Measurements from ENCODE around the gene GNAZ. TPM values are rescaled to one million over a fixed set of nuclear protein-coding genes. Genes with fewer than 3 reads are reported as not detected.

GNAZ gene
- total and polyA plus RNA-seq, 8 donors: 1.7 to 4.7 (median 3.9) TPM

DNA sequence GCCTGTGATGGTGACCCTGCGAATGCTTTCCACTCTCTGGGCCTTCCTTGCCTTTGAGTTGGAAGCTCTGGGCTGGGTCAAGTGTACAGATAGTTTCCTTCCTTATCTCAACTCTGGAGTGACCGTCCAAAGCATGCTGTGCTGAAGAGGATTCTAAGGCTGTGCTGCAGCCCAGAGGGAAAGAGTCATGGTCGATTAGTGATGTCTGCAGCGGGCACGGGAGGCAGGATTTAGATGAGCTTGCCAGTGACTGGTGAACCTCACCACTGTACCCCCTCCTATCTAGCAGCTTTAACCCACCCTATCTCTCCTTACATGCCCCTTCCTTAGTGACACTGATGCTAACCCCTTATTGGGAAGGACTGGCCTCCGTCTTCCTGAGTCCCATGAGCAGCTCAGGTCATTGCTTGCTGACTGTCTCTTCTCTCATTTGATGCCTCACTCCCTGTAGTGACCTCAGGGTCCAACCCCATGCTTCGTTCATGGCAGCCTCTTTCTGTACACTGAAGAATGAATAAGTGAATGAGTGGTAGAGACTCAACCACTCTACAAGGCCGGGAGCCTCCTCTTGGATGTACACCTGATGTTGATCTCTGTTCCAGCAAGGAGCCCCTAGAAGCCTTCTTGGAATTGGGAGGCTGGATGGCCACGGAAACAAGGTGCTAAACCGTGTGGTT is 6.7 kb downstream of the GNAZ start:
- intact Hi-C loops (cut with DNase I): no loop called here

DNA sequence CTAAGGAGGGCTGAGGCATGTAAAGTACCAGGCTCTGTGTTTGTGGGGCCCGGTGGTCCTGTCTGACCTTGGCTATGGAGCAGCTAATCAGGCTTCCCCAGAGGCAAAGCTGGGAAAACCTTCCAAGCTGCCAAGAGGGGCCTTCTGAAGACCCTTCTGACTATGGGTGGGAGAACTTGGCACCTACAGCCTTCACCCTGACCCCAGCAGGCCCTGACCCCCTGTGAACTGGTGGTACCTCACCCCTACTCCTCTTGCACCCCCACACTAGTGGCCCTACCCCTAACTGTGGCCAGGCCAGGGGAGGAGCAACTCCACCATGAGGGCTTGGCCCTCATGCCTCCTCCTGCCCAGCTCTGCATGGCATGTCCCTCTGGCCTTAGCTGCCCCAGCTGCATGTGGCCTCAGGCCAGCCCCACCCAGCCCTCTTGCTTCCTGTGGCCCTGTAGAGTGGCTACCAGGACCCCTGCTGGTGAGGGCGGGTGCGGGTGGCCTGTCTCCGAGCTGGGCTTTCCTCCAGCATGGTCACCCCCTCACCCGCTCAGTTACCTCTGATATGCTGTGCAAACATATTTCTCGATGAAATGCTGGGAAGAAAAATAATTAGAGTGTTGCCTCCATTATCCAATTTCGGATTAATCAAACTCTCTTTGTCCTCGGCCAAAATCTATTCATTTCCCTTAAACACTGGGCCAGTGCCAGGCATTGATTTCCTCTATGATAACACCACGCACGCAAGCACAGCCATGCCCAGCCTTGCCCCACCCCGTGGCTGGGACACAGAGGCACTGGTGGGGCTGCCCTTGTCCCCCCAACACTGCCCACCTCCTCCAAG is 7.5 kb downstream of the GNAZ start:
- no peaks in the 10 kb centered on the region for H3K9me3 ChIP-seq
- no peak overlapping the region for H3K27ac ChIP-seq
- intact Hi-C loops (cut with DNase I): no loop called here
- H3K4me1 ChIP-seq: no peaks in the 10 kb centered on the region
- no peaks in the 10 kb centered on the region for H3K36me3 ChIP-seq
- H3K27me3 ChIP-seq: peaks cover 0 to 5% of the 10 kb centered on the region in 2 donors
- ATAC-seq: no peak
- TF ChIP-seq, protein P1, sequence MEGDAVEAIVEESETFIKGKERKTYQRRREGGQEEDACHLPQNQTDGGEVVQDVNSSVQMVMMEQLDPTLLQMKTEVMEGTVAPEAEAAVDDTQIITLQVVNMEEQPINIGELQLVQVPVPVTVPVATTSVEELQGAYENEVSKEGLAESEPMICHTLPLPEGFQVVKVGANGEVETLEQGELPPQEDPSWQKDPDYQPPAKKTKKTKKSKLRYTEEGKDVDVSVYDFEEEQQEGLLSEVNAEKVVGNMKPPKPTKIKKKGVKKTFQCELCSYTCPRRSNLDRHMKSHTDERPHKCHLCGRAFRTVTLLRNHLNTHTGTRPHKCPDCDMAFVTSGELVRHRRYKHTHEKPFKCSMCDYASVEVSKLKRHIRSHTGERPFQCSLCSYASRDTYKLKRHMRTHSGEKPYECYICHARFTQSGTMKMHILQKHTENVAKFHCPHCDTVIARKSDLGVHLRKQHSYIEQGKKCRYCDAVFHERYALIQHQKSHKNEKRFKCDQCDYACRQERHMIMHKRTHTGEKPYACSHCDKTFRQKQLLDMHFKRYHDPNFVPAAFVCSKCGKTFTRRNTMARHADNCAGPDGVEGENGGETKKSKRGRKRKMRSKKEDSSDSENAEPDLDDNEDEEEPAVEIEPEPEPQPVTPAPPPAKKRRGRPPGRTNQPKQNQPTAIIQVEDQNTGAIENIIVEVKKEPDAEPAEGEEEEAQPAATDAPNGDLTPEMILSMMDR (IDR thresholded peaks at IDR 0.05): no peak
- no peak for DNase-seq
- no peak overlapping the region for H3K4me3 ChIP-seq

More for the DNA sequence above, 6.7 kb downstream of the GNAZ start:
- Histone ChIP-seq H3K36me3 (no peaks in the 10 kb centered on the region), H3K4me1 (no peaks in the 10 kb centered on the region), H3K4me3 (no peak overlapping the region), H3K9me3 (no peaks in the 10 kb centered on the region), H3K27ac (no peak overlapping the region), H3K27me3 (peaks cover 0 to 13% of the 10 kb centered on the region in 2 donors)
- DNase-seq: no peak
- no peak for ATAC-seq
- TF ChIP-seq, protein P1 (IDR thresholded peaks at IDR 0.05): no peak

DNA sequence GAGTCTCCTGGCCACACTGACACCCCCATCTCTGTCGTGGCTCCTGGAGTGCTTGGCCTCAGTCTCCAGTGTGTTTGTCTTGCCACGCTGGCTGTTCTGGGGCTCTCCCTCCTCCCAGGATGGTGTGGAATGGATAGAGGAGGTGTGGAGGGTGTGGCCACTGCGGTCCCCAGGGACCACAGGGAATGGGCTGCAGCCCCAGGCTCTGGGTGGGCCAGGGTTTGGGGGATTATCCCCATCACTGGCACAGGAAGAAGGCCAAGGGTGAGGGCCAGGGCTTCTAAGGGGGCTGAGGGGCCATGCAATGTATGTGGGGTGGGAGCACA is 8.1 kb downstream of the GNAZ start:
- TF ChIP-seq, protein P1 (IDR thresholded peaks at IDR 0.05): no peak
- no peak for ATAC-seq
- intact Hi-C loops (cut with DNase I): no loop called here

DNA sequence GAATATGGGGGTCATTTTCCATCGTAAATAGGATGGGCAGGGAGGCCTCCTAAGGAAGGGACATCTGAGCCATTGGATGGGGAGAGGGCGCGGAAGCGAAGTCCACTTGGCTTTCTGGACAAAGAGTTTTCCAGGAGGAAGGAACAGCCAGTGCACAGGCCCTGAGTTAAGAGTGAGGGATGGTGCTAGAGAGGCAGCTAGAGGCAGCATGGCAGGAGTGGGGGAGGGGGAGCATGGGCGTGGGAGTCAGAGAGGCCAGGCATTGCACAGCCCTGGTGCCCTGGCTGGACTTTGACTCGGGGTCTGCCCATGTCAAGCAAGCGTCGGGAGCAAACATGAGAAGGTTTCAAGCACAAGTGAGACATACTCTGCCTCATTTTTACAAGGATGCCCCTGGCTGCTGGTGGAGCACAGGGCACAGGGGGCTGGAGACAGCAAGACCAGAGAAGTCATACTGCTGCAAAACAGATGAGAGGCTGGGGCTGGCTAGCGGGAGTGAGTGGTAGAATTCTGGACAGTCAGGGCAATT is 9.0 kb downstream of the GNAZ start:
- Histone ChIP-seq H3K9me3 (no peaks in the 10 kb centered on the region), H3K36me3 (no peaks in the 10 kb centered on the region), H3K27me3 (no peaks in the 10 kb centered on the region), H3K27ac (no peak overlapping the region), H3K4me3 (no peak overlapping the region), H3K4me1 (no peaks in the 10 kb centered on the region)
- TF ChIP-seq, protein P1 (IDR thresholded peaks at IDR 0.05): no peak
- no peak for DNase-seq
- ATAC-seq: no peak
- intact Hi-C loops (cut with DNase I): no loop called here

More for the DNA sequence above, 8.1 kb downstream of the GNAZ start:
- H3K4me1 ChIP-seq: no peaks in the 10 kb centered on the region
- H3K27ac ChIP-seq: no peak overlapping the region
- no peaks in the 10 kb centered on the region for H3K36me3 ChIP-seq
- no peaks in the 10 kb centered on the region for H3K9me3 ChIP-seq
- no peaks in the 10 kb centered on the region for H3K27me3 ChIP-seq
- no peak overlapping the region for H3K4me3 ChIP-seq
- no peak for DNase-seq

DNA sequence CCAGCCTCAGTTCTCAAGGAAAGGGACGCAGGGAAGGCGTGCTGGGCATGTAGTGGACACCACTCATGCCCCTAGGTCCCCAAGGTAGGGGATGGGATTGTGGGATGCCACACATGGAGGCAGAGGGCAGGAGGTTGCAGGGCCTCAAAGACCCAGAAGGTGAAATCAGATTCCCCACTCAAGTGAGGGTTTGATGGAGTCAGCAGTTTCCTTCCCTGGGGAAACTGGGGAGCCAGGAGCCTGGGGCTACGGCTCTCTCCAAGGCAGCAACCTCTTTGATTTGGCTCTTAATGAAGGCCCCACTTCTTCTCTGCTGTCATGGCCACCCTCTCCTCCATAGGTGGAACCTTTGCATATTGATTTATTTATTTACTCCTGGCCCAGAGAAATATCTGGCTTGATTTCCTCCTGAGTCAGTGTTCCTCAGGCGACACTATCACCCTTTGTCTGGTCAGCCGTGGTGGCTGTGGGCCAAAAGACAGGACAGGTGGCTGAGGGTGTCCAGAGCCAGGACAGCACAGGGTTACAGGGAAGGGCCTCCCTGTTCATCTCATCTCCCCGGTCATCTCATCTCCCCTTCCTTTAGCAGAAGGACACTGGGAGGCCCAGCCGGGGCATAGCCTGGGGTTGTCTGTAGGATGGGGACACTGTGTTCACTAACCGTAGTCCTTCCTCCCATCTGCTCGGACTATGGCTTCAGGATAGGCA is 9.6 kb downstream of the GNAZ start:
- intact Hi-C loops (cut with DNase I): no loop called here
- no peaks in the 10 kb centered on the region for H3K4me1 ChIP-seq
- no peak for ATAC-seq
- H3K27ac ChIP-seq: no peak overlapping the region
- H3K4me3 ChIP-seq: no peak overlapping the region
- no peaks in the 10 kb centered on the region for H3K36me3 ChIP-seq
- TF ChIP-seq, protein P1 (IDR thresholded peaks at IDR 0.05): no peak
- H3K9me3 ChIP-seq: no peaks in the 10 kb centered on the region
- no peaks in the 10 kb centered on the region for H3K27me3 ChIP-seq
- DNase-seq: no peak
